Measurements from ENCODE around the gene CRYL1. TPM values are rescaled to one million over a fixed set of nuclear protein-coding genes. Genes with fewer than 3 reads are reported as not detected.

The CRYL1 gene
- total RNA-seq, 1 experiment from 2014 or later, result 2.9 TPM

- TF ChIP-seq GTF2I (CRISPR knock-in tag; conservative IDR thresholded peaks at IDR 0.05) (no peak), AR (CRISPR knock-in tag; IDR thresholded peaks at IDR 0.05) (no peak), ZNF671 (CRISPR knock-in tag; IDR thresholded peaks at IDR 0.05) (no peak), CBFB (CRISPR knock-in tag; IDR thresholded peaks at IDR 0.05; ENCODE audit: low read depth) (no peak), ESRRA (CRISPR knock-in tag; IDR thresholded peaks at IDR 0.05; ENCODE audit: borderline replicate concordance) (no peak)
These were observed 122.8 kb downstream of the CRYL1 start (continued) for GRCh38 chr13:20402881-20403280.

- H3K4me1 Mint-ChIP-seq, result peaks cover 12% of the 10 kb centered on the region
- no peak overlapping the region for H3K27ac Mint-ChIP-seq
- ChIA-PET CTCF (interaction anchor here (1.3 kb wide), 1 partner anchor 205 kb away, joined by 3 read pairs; no protein-coding TSS in a partner anchor), POLR2A (no interaction called here)
- H3K27me3 Mint-ChIP-seq (ENCODE audit: low read depth), result peaks cover 6% of the 10 kb centered on the region; the same call in 1 of the 2 replicates
- no peak for ATAC-seq
- H3K36me3 Mint-ChIP-seq, result no peaks in the 10 kb centered on the region
- H3K4me3 Mint-ChIP-seq, result no peak overlapping the region
- DNase-seq (ENCODE audit: low spot score), result no peak
- H3K9me3 Mint-ChIP-seq, result no peaks in the 10 kb centered on the region
- TF ChIP-seq MYBL2 (CRISPR knock-in tag; IDR thresholded peaks at IDR 0.05) (no peak), ETV6 (CRISPR knock-in tag; IDR thresholded peaks at IDR 0.05) (no peak), TEAD1 (CRISPR knock-in tag; IDR thresholded peaks at IDR 0.05) (no peak), ZNF512 (CRISPR knock-in tag; IDR thresholded peaks at IDR 0.05; ENCODE audit: borderline replicate concordance) (no peak), CREM (CRISPR knock-in tag; IDR thresholded peaks at IDR 0.05) (no peak), GABPB1 (CRISPR knock-in tag; IDR thresholded peaks at IDR 0.05) (no peak), ZNF396 (CRISPR knock-in tag; IDR thresholded peaks at IDR 0.05; ENCODE audit: borderline replicate concordance) (no peak), ZNF263 (CRISPR knock-in tag; IDR thresholded peaks at IDR 0.05; ENCODE audit: low read depth) (no peak), AR (CRISPR knock-in tag; IDR thresholded peaks at IDR 0.05) (no peak), ATF2 (CRISPR knock-in tag; IDR thresholded peaks at IDR 0.05; ENCODE audit: borderline replicate concordance, low read depth) (no peak), ZSCAN18 (CRISPR knock-in tag; IDR thresholded peaks at IDR 0.05) (no peak), JAZF1 (CRISPR knock-in tag; IDR thresholded peaks at IDR 0.05) (no peak), ATF6 (CRISPR knock-in tag; IDR thresholded peaks at IDR 0.05) (no peak), PRDM15 (CRISPR knock-in tag; IDR thresholded peaks at IDR 0.05) (no peak)
These were observed 123.5 kb downstream of the CRYL1 start for GRCh38 chr13:20401931-20402856.

Measured in WTC11 (cell line).